IMR-90 (cell line): Measurements from ENCODE around the gene GHR. TPM values are rescaled to one million over a fixed set of nuclear protein-coding genes. Genes with fewer than 3 reads are reported as not detected.

Source experiments
- ATAC-seq: fragments of 200-7000 bp; cut with Tn5 transposase; 2 replicates; pipeline ENCODE4 v1.9.1; 2020; ENCODE audit warnings: low read depth, mild to moderate bottlenecking, moderate library complexity
- BruUV-seq: library from RNA; stranded (reverse); fragments of 400-500 nt; replicated peaks from 2 replicates; lab custom pipeline; 2021; lab: Mats Ljungman, UMichigan
- CTCF ChIA-PET: fragments of 300-600 bp; formaldehyde crosslinking; extraction: SDS; loops from one replicate; lab custom pipeline; 2021; ENCODE audit warnings: antibody characterized with exemption; lab: Yijun Ruan, JAX
- POLR2A ChIA-PET: fragments of 300-600 bp; sonication (Branson Sonifier 250); formaldehyde crosslinking; loops from one replicate; lab custom pipeline; 2022; ENCODE audit warnings: antibody characterized with exemption; ENCODE audit not compliant: unreplicated experiment; lab: Charles Lee
- DNase-seq: peaks from one replicate; pipeline ENCODE4 v3.0.0; 2013
- H2AFZ ChIP-seq: replicated peaks from 2 replicates; pipeline ENCODE3; 2013; ENCODE audit warnings: low read length, mild to moderate bottlenecking; ENCODE audit not compliant: poor library complexity
- H2AK5ac ChIP-seq: 2 replicates; pipeline ENCODE4 v1.6.1; 2013; ENCODE audit warnings: low read depth, low read length, inconsistent platforms
- H2AK9ac ChIP-seq: replicated peaks from 2 replicates; pipeline ENCODE3; 2013; ENCODE audit warnings: mild to moderate bottlenecking, low read depth, low read length, moderate library complexity; ENCODE audit not compliant: poor library complexity
- H2BK120ac ChIP-seq: 2 replicates; pipeline ENCODE4 v1.6.1; 2013; ENCODE audit warnings: low read depth, low read length, inconsistent platforms
- H2BK15ac ChIP-seq: 3 replicates; pipeline ENCODE4 v1.6.1; 2013; ENCODE audit warnings: low read depth, low read length, inconsistent platforms
- H2BK20ac ChIP-seq: 2 replicates; pipeline ENCODE4 v1.6.1; 2013; ENCODE audit warnings: low read depth, mild to moderate bottlenecking, inconsistent platforms, low read length, moderate library complexity
- H2BK5ac ChIP-seq: 2 replicates; pipeline ENCODE4 v1.6.1; 2013; ENCODE audit warnings: mild to moderate bottlenecking, low read depth, low read length, inconsistent platforms; ENCODE audit not compliant: poor library complexity, severe bottlenecking
- H3K14ac ChIP-seq: replicated peaks from 2 replicates; pipeline ENCODE4 v1.6.1; 2013; ENCODE audit warnings: low read depth, low read length, inconsistent platforms
- H3K18ac ChIP-seq: 2 replicates; pipeline ENCODE4 v1.6.1; 2013; ENCODE audit warnings: low read depth, low read length, control low read depth
- H3K23ac ChIP-seq: 2 replicates; pipeline ENCODE4 v1.6.1; 2013; ENCODE audit warnings: low read depth, low read length, inconsistent platforms
- H3K27ac ChIP-seq: 2 replicates; pipeline ENCODE4 v1.5.1; 2013; ENCODE audit warnings: mild to moderate bottlenecking, control low read depth, low read length; ENCODE audit not compliant: insufficient read depth
- H3K27me3 ChIP-seq: 2 replicates; pipeline ENCODE4 v1.6.1; 2013; ENCODE audit warnings: low read length; ENCODE audit not compliant: control insufficient read depth, insufficient read depth
- H3K36me3 ChIP-seq: 2 replicates; pipeline ENCODE4 v1.6.1; 2013; ENCODE audit warnings: low read length, mixed read lengths; ENCODE audit not compliant: control insufficient read depth, insufficient read depth
- H3K4ac ChIP-seq: 2 replicates; pipeline ENCODE4 v1.6.1; 2013; ENCODE audit warnings: low read depth, low read length, inconsistent platforms
- H3K4me1 ChIP-seq: 2 replicates; pipeline ENCODE4 v1.6.1; 2013; ENCODE audit warnings: low read length, mixed read lengths; ENCODE audit not compliant: control insufficient read depth, insufficient read depth
- H3K4me2 ChIP-seq: 2 replicates; pipeline ENCODE4 v1.6.1; 2013; ENCODE audit warnings: low read depth, mild to moderate bottlenecking, control low read depth, low read length, moderate library complexity
- H3K4me3 ChIP-seq: 2 replicates; pipeline ENCODE4 v1.5.1; 2013; ENCODE audit warnings: low read depth, mild to moderate bottlenecking, control low read depth, low read length, moderate library complexity; ENCODE audit not compliant: insufficient read depth
- H3K56ac ChIP-seq: 2 replicates; pipeline ENCODE4 v1.6.1; 2013; ENCODE audit warnings: low read length, inconsistent platforms; ENCODE audit not compliant: insufficient read depth; ENCODE audit errors: extremely low read depth
- H3K79me1 ChIP-seq, 2 experiments: 2 replicates each; pipeline ENCODE4 v1.6.1; 2013; ENCODE audit warnings: low read length in 2 of 2, inconsistent platforms in 1 of 2, low read depth in 1 of 2
- H3K9ac ChIP-seq: 2 replicates; pipeline ENCODE4 v1.6.1; 2013; ENCODE audit warnings: low read depth, low read length, control low read depth
- H3K9me1 ChIP-seq: 2 replicates; pipeline ENCODE4 v1.6.1; 2013; ENCODE audit warnings: low read length, inconsistent platforms; ENCODE audit not compliant: insufficient read depth
- H3K9me3 ChIP-seq: 2 replicates; pipeline ENCODE4 v1.6.1; 2013; ENCODE audit warnings: low read length; ENCODE audit not compliant: control insufficient read depth, insufficient read depth
- H4K20me1 ChIP-seq: 2 replicates; pipeline ENCODE4 v1.6.1; 2013; ENCODE audit warnings: low read length, inconsistent platforms; ENCODE audit not compliant: insufficient read depth
- H4K5ac ChIP-seq: 2 replicates; pipeline ENCODE4 v1.6.1; 2013; ENCODE audit warnings: mild to moderate bottlenecking, low read depth, low read length, control low read depth
- H4K8ac ChIP-seq, 2 experiments: 2 replicates each; pipeline ENCODE4 v1.6.1; 2013; ENCODE audit warnings: low read depth in 2 of 2, low read length in 2 of 2, control low read depth in 1 of 2, inconsistent platforms in 1 of 2
- H4K91ac ChIP-seq: 2 replicates; pipeline ENCODE4 v1.6.1; 2013; ENCODE audit warnings: low read depth, low read length, inconsistent platforms; ENCODE audit not compliant: insufficient read depth
- MAFK ChIP-seq: IDR thresholded peaks from 2 replicates; pipeline ENCODE4 v1.6.1; 2012; ENCODE audit warnings: low read depth, low read length, improper control_type of control experiment
- MXI1 ChIP-seq: IDR thresholded peaks from 2 replicates; pipeline ENCODE4 v1.6.1; 2012; ENCODE audit warnings: low read depth, mild to moderate bottlenecking, low read length, moderate library complexity, borderline replicate concordance
- POLR2A ChIP-seq: IDR thresholded peaks from 2 replicates; pipeline ENCODE4 v1.6.1; 2012; ENCODE audit warnings: mild to moderate bottlenecking, low read depth, low read length
- SMC3 ChIP-seq: fragments of 150-350 bp; IDR thresholded peaks from 2 replicates; pipeline ENCODE4 v1.6.1; 2016; ENCODE audit warnings: low read depth, mild to moderate bottlenecking, antibody characterized with exemption, low read length, moderate library complexity
- WGBS, 2 experiments: methylation state at CpG; one replicate each; pipeline versions ENCODE4 v1.1.5 to v1.1.7; 2013; ENCODE audit warnings: missing lambda C conversion rate in 2 of 2; ENCODE audit not compliant: insufficient read length in 1 of 2; ENCODE audit errors: extremely low coverage in 2 of 2; 5-methylcytosine and 5-hydroxymethylcytosine counted together
- dilution Hi-C: fragments of 300-500 bp; cut with HindIII; formaldehyde crosslinking; loops from one replicate; pipeline ENCODE4 v1.14.3; 2018; ENCODE audit warnings: low sequenced_read_pairs; ENCODE audit not compliant: unreplicated experiment
- in situ Hi-C: fragments of 300-500 bp; cut with MboI; formaldehyde crosslinking; loops from 3 replicates; pipeline ENCODE4 v1.14.3; 2019; ENCODE audit warnings: low sequenced_read_pairs, inconsistent platforms, mixed read lengths
- intact Hi-C: fragments of 100-400 bp; cut with micrococcal nuclease; formaldehyde crosslinking; loops from 2 replicates; pipeline ENCODE4 v1.10.0; 2022
- polyA plus RNA-seq, 3 experiments: library from polyadenylated mRNA; depleted of rRNA; stranded (reverse); fragments of >200 nt; gene quantifications; 2 replicates each; pipeline ENCODE4 v1.2.3, GENCODE V29; 2012; ENCODE audit warnings: low replicate concordance in 1 of 3
- total RNA-seq: library from RNA; depleted of rRNA; stranded (reverse); fragments of >200 nt; gene quantifications from 2 replicates; pipeline ENCODE4 v1.2.3, GENCODE V29; 2012
- TF ChIP-seq, protein P1 (sequence below): fragments of 150-350 bp; IDR thresholded peaks from 2 replicates; pipeline ENCODE4 v1.6.1; 2016; ENCODE audit warnings: low read depth, mild to moderate bottlenecking, low read length, moderate library complexity, borderline replicate concordance
- TF ChIP-seq, protein P2 (sequence below): conservative IDR thresholded peaks from 2 replicates; pipeline ENCODE4 v1.5.1; 2012; ENCODE audit warnings: mild to moderate bottlenecking, low read depth, low read length, improper control_type of control experiment

Gene GHR
- total and polyA plus RNA-seq, 2 of the 4 experiments (the other 2 are of a cell fraction), result 0.36 to 1.1 TPM

DNA sequence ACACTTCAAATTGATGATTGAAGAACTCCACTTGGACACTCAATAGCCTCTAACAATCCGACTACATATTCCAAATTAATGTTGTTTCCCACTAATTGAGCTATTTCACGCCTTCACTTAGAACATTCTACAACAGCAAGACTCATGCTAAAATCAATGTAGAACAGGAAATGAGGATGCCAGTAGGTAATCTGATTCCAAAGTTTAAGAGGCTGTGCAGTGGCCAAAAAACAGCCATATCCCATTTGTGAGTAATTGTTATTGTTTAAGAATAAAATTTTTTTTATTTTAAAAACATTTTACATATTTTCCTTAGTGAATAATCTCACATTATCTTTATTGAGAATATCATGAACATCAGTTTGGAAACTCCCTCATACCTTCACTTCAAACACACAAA, 35.7 kb upstream of the GHR start:
- DNase-seq, result no peak
- no CpG with 5 or more reads among the region's 2 CpGs for WGBS, 2 experiments
- dilution Hi-C loops, result no loop called here

More for the DNA sequence above, 35.7 kb upstream of the GHR start:
- Histone ChIP-seq H2BK15ac (no peak overlapping the region), H3K4me1 (no peaks in the 10 kb centered on the region), H2AK9ac (no peak overlapping the region), H4K91ac (no peak overlapping the region), H3K18ac (no peak overlapping the region), H3K4me2 (no peak overlapping the region), H2AFZ (no peak overlapping the region), H3K9ac (no peak overlapping the region), H3K56ac (no peak overlapping the region), H4K5ac (no peak overlapping the region), H2BK20ac (no peak overlapping the region), H2BK120ac (no peak overlapping the region), H4K8ac (no peak overlapping the region), H3K27me3 (no peaks in the 10 kb centered on the region), H3K79me1 (no peaks in the 10 kb centered on the region), H3K27ac (no peak overlapping the region), H2AK5ac (no peak overlapping the region), H3K23ac (no peak overlapping the region), H3K4ac (no peak overlapping the region), H3K9me1 (no peaks in the 10 kb centered on the region), H3K14ac (no peak overlapping the region), H2BK5ac (no peak overlapping the region), H3K9me3 (no peaks in the 10 kb centered on the region), H3K4me3 (no peak overlapping the region), H3K36me3 (no peaks in the 10 kb centered on the region), H4K20me1 (no peaks in the 10 kb centered on the region)
- no TSS peak for BruUV-seq
- POLR2A ChIA-PET, result no interaction called here
- intact Hi-C loops, result no loop called here
- no peak for ATAC-seq
- in situ Hi-C loops, result no loop called here
- CTCF ChIA-PET, result no interaction called here
- TF ChIP-seq, protein P1, sequence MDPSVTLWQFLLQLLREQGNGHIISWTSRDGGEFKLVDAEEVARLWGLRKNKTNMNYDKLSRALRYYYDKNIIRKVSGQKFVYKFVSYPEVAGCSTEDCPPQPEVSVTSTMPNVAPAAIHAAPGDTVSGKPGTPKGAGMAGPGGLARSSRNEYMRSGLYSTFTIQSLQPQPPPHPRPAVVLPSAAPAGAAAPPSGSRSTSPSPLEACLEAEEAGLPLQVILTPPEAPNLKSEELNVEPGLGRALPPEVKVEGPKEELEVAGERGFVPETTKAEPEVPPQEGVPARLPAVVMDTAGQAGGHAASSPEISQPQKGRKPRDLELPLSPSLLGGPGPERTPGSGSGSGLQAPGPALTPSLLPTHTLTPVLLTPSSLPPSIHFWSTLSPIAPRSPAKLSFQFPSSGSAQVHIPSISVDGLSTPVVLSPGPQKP, result no peak
- TF ChIP-seq POLR2A, result no peak
- TF ChIP-seq MAFK, result no peak
- TF ChIP-seq MXI1, result no peak
- TF ChIP-seq, protein P2, sequence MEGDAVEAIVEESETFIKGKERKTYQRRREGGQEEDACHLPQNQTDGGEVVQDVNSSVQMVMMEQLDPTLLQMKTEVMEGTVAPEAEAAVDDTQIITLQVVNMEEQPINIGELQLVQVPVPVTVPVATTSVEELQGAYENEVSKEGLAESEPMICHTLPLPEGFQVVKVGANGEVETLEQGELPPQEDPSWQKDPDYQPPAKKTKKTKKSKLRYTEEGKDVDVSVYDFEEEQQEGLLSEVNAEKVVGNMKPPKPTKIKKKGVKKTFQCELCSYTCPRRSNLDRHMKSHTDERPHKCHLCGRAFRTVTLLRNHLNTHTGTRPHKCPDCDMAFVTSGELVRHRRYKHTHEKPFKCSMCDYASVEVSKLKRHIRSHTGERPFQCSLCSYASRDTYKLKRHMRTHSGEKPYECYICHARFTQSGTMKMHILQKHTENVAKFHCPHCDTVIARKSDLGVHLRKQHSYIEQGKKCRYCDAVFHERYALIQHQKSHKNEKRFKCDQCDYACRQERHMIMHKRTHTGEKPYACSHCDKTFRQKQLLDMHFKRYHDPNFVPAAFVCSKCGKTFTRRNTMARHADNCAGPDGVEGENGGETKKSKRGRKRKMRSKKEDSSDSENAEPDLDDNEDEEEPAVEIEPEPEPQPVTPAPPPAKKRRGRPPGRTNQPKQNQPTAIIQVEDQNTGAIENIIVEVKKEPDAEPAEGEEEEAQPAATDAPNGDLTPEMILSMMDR, result no peak
- no peak for TF ChIP-seq SMC3
